ENCODE results near the gene ULK4.

The ULK4 gene

DNA sequence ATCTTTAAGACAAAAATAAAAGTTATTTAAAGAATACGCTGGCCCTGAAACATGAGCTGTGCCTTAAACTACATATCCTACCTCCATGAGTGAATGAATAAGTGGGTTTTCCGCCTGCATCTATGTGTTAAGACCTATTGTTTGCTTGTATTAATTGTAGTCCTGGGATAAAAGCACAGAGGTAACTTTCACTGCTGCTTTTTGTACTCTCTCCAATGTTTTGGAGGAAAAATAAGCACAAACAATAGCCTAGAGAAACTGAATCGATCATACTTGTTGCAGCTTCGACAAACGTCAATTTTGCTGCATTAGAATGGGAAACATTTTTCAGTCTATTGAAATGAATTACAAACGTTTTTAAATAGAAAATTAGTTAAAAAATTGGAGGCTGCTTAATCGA lies 763.9 kb downstream of the ULK4 start:
- H3K9me3 ChIP-seq: no peaks in the 10 kb centered on the region
- peaks cover 33 to 34% of the 10 kb centered on the region in 2 experiments for H3K4me1 ChIP-seq (ENCODE audit: control insufficient read depth in 1 of 2, insufficient read depth in 1 of 2, low read depth in 1 of 2, low read length in 1 of 2)
- no peaks in the 10 kb centered on the region for H3K36me3 ChIP-seq
- peaks cover 3% of the 10 kb centered on the region for H3K27me3 ChIP-seq
- peak overlapping the region; percentile 82 to 83 for H3K4me3 ChIP-seq (ENCODE audit: low read depth in 1 of 2, low read length in 1 of 2)
- no peak for TF ChIP-seq CTCF (IDR thresholded peaks at IDR 0.05)
- no peak overlapping the region for H3K27ac ChIP-seq

Measured in neutrophil (primary cell).